HEK293T (cell line): ENCODE measurements around the gene GRIN2C.

ENCODE experiments used
- CTCF ChIA-PET: fragments of 350-600 bp; formaldehyde crosslinking; extraction: SDS; loops from one replicate; lab custom pipeline; 2021; ENCODE audit warnings: antibody characterized with exemption, inconsistent platforms; lab: Yijun Ruan, JAX
- POLR2A ChIA-PET: fragments of 350-600 bp; formaldehyde crosslinking; extraction: SDS; loops from one replicate; lab custom pipeline; 2020; ENCODE audit warnings: antibody characterized with exemption, inconsistent platforms; lab: Yijun Ruan, JAX
- DNase-seq: peaks from one replicate; pipeline ENCODE4 v3.0.0; 2012; ENCODE audit warnings: mixed read lengths; ENCODE audit errors: extremely low spot score
- ARNT ChIP-seq: fragments of 450-650 bp; IDR thresholded peaks from 2 replicates; pipeline ENCODE4 v1.6.1; 2017; ENCODE audit warnings: mild to moderate bottlenecking
- BHLHE40 ChIP-seq: fragments of 450-650 bp; IDR thresholded peaks from 2 replicates; pipeline ENCODE4 v1.6.1; 2016; ENCODE audit warnings: mild to moderate bottlenecking, moderate library complexity, borderline replicate concordance
- CTBP1 ChIP-seq: fragments of 450-650 bp; IDR thresholded peaks from 2 replicates; pipeline ENCODE4 v1.6.1; 2016; ENCODE audit warnings: borderline replicate concordance
- ELF4 ChIP-seq: fragments of 450-650 bp; IDR thresholded peaks from 2 replicates; pipeline ENCODE4 v1.6.1; 2017; ENCODE audit warnings: antibody characterized with exemption
- FOXA1 ChIP-seq: fragments of 450-650 bp; IDR thresholded peaks from 2 replicates; pipeline ENCODE4 v1.6.1; 2016; ENCODE audit warnings: mild to moderate bottlenecking
- FOXK2 ChIP-seq: fragments of 450-650 bp; IDR thresholded peaks from 2 replicates; pipeline ENCODE4 v1.6.1; 2016; ENCODE audit warnings: mild to moderate bottlenecking
- FOXM1 ChIP-seq: fragments of 450-650 bp; IDR thresholded peaks from 2 replicates; pipeline ENCODE4 v1.6.1; 2017; ENCODE audit warnings: mild to moderate bottlenecking, borderline replicate concordance
- HDGF ChIP-seq: fragments of 450-650 bp; IDR thresholded peaks from 2 replicates; pipeline ENCODE4 v1.6.1; 2017; ENCODE audit warnings: antibody characterized with exemption, borderline replicate concordance
- L3MBTL2 ChIP-seq: fragments of 450-650 bp; conservative IDR thresholded peaks from 2 replicates; pipeline ENCODE4 v1.6.1; 2016; ENCODE audit warnings: mild to moderate bottlenecking
- LEF1 ChIP-seq: fragments of 450-650 bp; IDR thresholded peaks from 2 replicates; pipeline ENCODE4 v1.6.1; 2017; ENCODE audit warnings: mild to moderate bottlenecking, borderline replicate concordance
- NFRKB ChIP-seq: fragments of 450-650 bp; IDR thresholded peaks from 2 replicates; pipeline ENCODE4 v1.6.1; 2016; ENCODE audit warnings: mild to moderate bottlenecking, moderate library complexity
- PKNOX1 ChIP-seq: fragments of 450-650 bp; IDR thresholded peaks from 2 replicates; pipeline ENCODE4 v1.6.1; 2016
- SP1 ChIP-seq: fragments of 450-650 bp; IDR thresholded peaks from 2 replicates; pipeline ENCODE4 v1.6.1; 2017
- SUZ12 ChIP-seq: fragments of 450-650 bp; IDR thresholded peaks from 2 replicates; pipeline ENCODE4 v1.6.1; 2016; ENCODE audit warnings: mild to moderate bottlenecking
- TARDBP ChIP-seq: fragments of 450-650 bp; IDR thresholded peaks from 2 replicates; pipeline ENCODE4 v1.6.1; 2016
- ZNF384 ChIP-seq: fragments of 450-650 bp; IDR thresholded peaks from 2 replicates; pipeline ENCODE4 v1.6.1; 2016

Gene GRIN2C

DNA sequence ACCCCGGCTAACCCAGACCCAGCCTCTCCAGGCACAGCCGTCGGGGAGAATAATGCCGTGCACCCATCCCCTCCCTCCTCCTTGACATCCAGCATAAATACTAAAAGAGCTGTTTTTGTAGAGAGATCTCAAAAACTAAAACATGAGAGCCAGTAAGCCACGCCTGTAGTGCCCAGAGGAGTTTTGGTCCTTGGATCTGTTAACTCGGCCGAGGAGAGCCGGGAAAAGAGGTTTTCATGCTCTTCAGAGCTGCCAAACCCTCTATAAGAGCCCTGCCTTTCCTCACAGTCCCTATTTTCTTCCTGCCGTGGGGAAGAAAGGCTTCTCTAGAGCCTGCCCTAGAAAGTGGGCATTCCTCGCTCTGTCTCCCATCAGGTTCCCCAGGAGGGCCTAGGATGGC, 53.4 kb downstream of the GRIN2C start:
- TF ChIP-seq SP1 (no peak), FOXM1 (no peak), CTBP1 (no peak), LEF1 (no peak), NFRKB (no peak), HDGF (no peak), FOXK2 (no peak), ZNF384 (no peak), L3MBTL2 (no peak), FOXA1 (no peak), SUZ12 (no peak)

DNA sequence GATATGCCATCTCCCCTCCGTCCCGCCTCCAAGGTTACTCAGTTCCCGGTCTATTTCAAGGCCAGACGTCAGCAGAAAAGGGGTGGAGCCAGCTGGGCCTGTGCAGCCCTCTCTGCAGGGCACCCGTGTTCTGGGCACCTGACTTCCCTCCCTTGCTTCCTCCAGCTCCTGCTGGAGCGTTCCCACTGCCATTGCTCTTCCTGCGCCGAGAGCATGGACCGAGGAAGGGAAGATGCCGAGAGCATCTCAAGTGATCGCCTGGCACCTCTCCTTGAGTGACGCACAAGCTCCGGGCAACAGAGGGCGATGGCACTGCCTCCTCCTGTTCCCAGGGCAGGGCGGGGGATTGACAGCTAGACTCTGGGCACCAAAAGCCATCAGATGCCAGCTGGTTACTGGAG, 54.1 kb downstream of the GRIN2C start:
- DNase-seq: no peak
- TF ChIP-seq TARDBP (no peak), L3MBTL2 (no peak), BHLHE40 (no peak), CTBP1 (no peak), SUZ12 (no peak), HDGF (no peak), ARNT (no peak), LEF1 (no peak), FOXA1 (no peak), NFRKB (no peak), PKNOX1 (no peak), SP1 (no peak), ELF4 (no peak), FOXM1 (no peak), FOXK2 (no peak), ZNF384 (no peak)
- ChIA-PET POLR2A (interaction anchor here (0.8 to 1.6 kb wide), 3 partner anchors 29 to 68 kb away, joined by 3 to 7 read pairs (median 3); partner anchors contain the start of gene FDXR), CTCF (interaction anchor here (2.6 kb wide), 1 partner anchor 14 kb away, joined by 9 read pairs; no protein-coding TSS in a partner anchor)

More for the DNA sequence above, 53.4 kb downstream of the GRIN2C start:
- POLR2A ChIA-PET: interaction anchor here (1.0 to 1.6 kb wide), 2 partner anchors 46 to 67 kb away, joined by 3 to 7 read pairs; partner anchors contain the start of gene FDXR
- no peak for DNase-seq
- CTCF ChIA-PET: interaction anchor here (2.6 kb wide), 1 partner anchor 15 kb away, joined by 9 read pairs; no protein-coding TSS in a partner anchor

DNA sequence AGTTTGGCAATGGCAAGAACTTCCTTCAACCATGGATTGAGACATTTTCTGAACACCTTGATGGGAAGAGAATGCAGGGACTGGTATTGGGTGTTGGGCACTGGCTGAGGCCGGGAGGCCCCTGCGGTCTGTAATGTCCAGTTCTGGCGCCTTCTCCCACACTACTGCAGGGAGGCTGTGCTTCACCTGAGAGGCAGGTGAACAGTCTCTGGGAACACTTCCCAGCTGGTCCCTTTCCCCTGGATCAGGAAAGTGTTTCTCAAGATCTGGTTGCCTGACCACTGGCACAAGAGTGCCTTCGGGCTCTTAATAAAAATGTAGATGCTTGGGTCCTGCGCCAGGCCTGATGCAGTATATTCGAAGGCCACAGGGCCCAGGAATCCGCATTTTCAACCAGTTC, 55.0 kb downstream of the GRIN2C start:
- ChIA-PET POLR2A (interaction anchor here (1.6 kb wide), 1 partner anchor 69 kb away, joined by 7 read pairs; the partner anchor contains the start of gene FDXR), CTCF (interaction anchor here (2.6 kb wide), 1 partner anchor 14 kb away, joined by 9 read pairs; no protein-coding TSS in a partner anchor)
- no peak for DNase-seq
- TF ChIP-seq NFRKB (no peak), TARDBP (no peak), ZNF384 (no peak), L3MBTL2 (no peak), CTBP1 (no peak), PKNOX1 (no peak), LEF1 (no peak), SUZ12 (no peak), FOXM1 (no peak), FOXA1 (no peak), FOXK2 (no peak), ELF4 (no peak), ARNT (no peak), HDGF (no peak), SP1 (no peak), BHLHE40 (no peak)

GRCh38 chr17:74803971-74804370, 55.7 kb downstream of the GRIN2C start:
- POLR2A ChIA-PET: no interaction called here
- no peak for DNase-seq
- TF ChIP-seq HDGF: no peak
- TF ChIP-seq NFRKB: no peak
- no peak for TF ChIP-seq FOXM1
- TF ChIP-seq FOXK2: no peak
- TF ChIP-seq ZNF384: no peak
- no peak for TF ChIP-seq SP1
- no peak for TF ChIP-seq L3MBTL2
- TF ChIP-seq TARDBP: no peak
- TF ChIP-seq FOXA1: no peak
- TF ChIP-seq ELF4: no peak
- no peak for TF ChIP-seq LEF1
- no peak for TF ChIP-seq CTBP1
- CTCF ChIA-PET: no interaction called here

DNA sequence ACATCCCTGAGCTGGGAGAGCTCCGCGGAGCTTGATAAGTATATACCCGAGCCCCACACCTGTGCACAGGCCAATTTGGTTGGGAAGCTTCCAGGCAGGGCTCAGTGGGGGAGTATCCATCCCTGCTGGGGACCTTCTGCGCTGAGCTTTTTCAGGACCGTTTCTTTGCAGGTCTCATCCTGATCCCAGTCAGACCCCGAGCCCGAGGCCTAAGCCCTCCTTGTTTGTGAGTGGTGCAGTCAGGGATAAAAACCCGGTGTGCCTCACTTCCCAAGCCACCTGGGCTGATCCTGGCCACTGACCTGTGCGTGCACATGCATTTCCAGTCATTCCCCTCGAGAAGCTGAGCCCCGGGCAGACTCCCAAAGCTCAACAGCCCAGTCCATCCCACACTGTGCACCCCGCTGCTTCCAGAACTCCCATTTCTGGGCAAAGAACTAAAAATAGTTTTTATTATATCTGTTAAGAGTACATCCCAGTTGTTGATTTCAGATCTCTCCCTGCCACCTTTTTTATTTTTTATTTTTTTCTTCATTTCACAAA, 56.2 kb downstream of the GRIN2C start:
- TF ChIP-seq SP1 (no peak), HDGF (no peak)
- DNase-seq: no peak
- CTCF ChIA-PET: no interaction called here
- POLR2A ChIA-PET: interaction anchor here (0.7 kb wide), 1 partner anchor 30 kb away, joined by 3 read pairs; no protein-coding TSS in a partner anchor

GRCh38 chr17:74801896-74802295, 57.8 kb downstream of the GRIN2C start:
- ChIA-PET CTCF (interaction anchor here (1.3 kb wide), 1 partner anchor 41 kb away, joined by 3 read pairs; no protein-coding TSS in a partner anchor), POLR2A (interaction anchor here (1.2 kb wide), 1 partner anchor 71 kb away, joined by 4 read pairs; the partner anchor contains the start of gene FDXR)
- TF ChIP-seq FOXK2: no peak
- DNase-seq: no peak
